NT2/D1 (cell line): ENCODE measurements around the gene THPO.

Experiments used
- SUZ12 ChIP-seq: IDR thresholded peaks from 2 replicates; pipeline ENCODE4 v1.6.1; 2011; ENCODE audit not compliant: insufficient read length, insufficient read depth; ENCODE audit errors: extremely low read depth
- YY1 ChIP-seq: IDR thresholded peaks from 2 replicates; pipeline ENCODE4 v1.6.1; 2011; ENCODE audit not compliant: insufficient read length, insufficient read depth
- ZNF274 ChIP-seq: IDR thresholded peaks from 2 replicates; pipeline ENCODE4 v1.6.1; 2011; ENCODE audit warnings: mild to moderate bottlenecking, low read depth, low read length

GRCh38 chr3:184361532-184361931 is 16.5 kb downstream of the THPO start, which contains the start of the genes CLCN2 and POLR2H:
- TF ChIP-seq SUZ12 (no peak), YY1 (no peak), ZNF274 (no peak)
